HFFc6 (cell line): ENCODE data around the gene KDM1B. TPM values are rescaled to one million over a fixed set of nuclear protein-coding genes. Genes with fewer than 3 reads are reported as not detected.

Experiments
- DNase-seq: peaks from one replicate; pipeline ENCODE4 v3.0.0-alpha.2; 2018
- H3K27ac Mint-ChIP-seq: 2 replicates; pipeline ENCODE4 v1.8.0; 2020; ENCODE audit warnings: mild to moderate bottlenecking, mixed read lengths
- H3K27me3 Mint-ChIP-seq: 2 replicates; pipeline ENCODE4 v1.8.0; 2021; ENCODE audit warnings: mild to moderate bottlenecking, moderate library complexity, mixed read lengths; ENCODE audit not compliant: insufficient read depth
- H3K36me3 Mint-ChIP-seq: 2 replicates; pipeline ENCODE4 v1.8.0; 2021; ENCODE audit warnings: low read depth, mixed read lengths
- H3K4me1 Mint-ChIP-seq: 2 replicates; pipeline ENCODE4 v1.8.0; 2020; ENCODE audit warnings: low read depth, mixed read lengths
- H3K4me3 Mint-ChIP-seq: 2 replicates; pipeline ENCODE4 v1.8.0; 2020; ENCODE audit warnings: mild to moderate bottlenecking, moderate library complexity, mixed read lengths
- H3K9me3 Mint-ChIP-seq: 2 replicates; pipeline ENCODE4 v1.8.0; 2020; ENCODE audit warnings: mild to moderate bottlenecking, mixed read lengths
- total RNA-seq, 6 experiments: library from RNA; stranded (reverse); fragmentation: NEBNext Ultra II Directional; extraction: Animal tissue kit (Norgen Biotek cat#: 25700); gene quantifications; 2 replicates in 1 of 6; 3 replicates in 5 of 6; pipeline ENCODE4 v1.2.3, GENCODE V29; 2021
- TF ChIP-seq, protein P1 (sequence below): fragments of 200-600 bp; sonication (generic); IDR thresholded peaks from 2 replicates; pipeline ENCODE4 v1.5.0; 2021; ENCODE audit warnings: antibody characterized with exemption, mild to moderate bottlenecking

The KDM1B gene
- total RNA-seq, 6 experiments from 2014 or later = 17.4 to 20.9 (median 19.1) TPM

DNA sequence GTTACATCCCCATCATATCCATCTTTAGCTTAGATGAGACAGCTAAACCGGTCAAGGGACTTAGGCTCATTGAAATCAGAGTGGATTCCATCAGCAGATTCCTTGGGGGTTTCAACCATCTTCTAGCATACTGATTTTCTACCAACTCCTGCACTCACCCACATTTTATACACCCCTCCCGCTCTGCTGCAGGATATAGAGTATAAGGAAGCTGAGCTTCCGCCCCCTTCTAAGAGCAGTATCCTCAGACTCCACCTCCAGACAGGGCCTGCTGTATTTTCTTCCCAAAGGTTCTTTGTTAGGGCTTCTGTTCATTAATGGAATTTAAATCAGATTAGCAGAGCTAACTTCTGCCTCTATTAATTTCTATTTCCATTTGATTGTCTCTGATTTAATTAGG lies 22.9 kb upstream of the KDM1B start:
- H3K9me3 Mint-ChIP-seq = no peaks in the 10 kb centered on the region
- H3K4me3 Mint-ChIP-seq = no peak overlapping the region

GRCh38 chr6:18135171-18135570 lies 20.1 kb upstream of the KDM1B start:
- H3K9me3 Mint-ChIP-seq = no peaks in the 10 kb centered on the region
- H3K4me1 Mint-ChIP-seq = no peaks in the 10 kb centered on the region
- no peak overlapping the region for H3K4me3 Mint-ChIP-seq
- TF ChIP-seq, protein P1, sequence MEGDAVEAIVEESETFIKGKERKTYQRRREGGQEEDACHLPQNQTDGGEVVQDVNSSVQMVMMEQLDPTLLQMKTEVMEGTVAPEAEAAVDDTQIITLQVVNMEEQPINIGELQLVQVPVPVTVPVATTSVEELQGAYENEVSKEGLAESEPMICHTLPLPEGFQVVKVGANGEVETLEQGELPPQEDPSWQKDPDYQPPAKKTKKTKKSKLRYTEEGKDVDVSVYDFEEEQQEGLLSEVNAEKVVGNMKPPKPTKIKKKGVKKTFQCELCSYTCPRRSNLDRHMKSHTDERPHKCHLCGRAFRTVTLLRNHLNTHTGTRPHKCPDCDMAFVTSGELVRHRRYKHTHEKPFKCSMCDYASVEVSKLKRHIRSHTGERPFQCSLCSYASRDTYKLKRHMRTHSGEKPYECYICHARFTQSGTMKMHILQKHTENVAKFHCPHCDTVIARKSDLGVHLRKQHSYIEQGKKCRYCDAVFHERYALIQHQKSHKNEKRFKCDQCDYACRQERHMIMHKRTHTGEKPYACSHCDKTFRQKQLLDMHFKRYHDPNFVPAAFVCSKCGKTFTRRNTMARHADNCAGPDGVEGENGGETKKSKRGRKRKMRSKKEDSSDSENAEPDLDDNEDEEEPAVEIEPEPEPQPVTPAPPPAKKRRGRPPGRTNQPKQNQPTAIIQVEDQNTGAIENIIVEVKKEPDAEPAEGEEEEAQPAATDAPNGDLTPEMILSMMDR = no peak
- H3K27me3 Mint-ChIP-seq = no peaks in the 10 kb centered on the region; the same call in 1 of the 2 replicates
- peaks cover 43% of the 10 kb centered on the region for H3K36me3 Mint-ChIP-seq
- DNase-seq = no peak
- H3K27ac Mint-ChIP-seq = no peak overlapping the region

More for the DNA sequence above, 22.9 kb upstream of the KDM1B start:
- DNase-seq = no peak
- Mint-ChIP-seq H3K27ac (no peak overlapping the region), H3K36me3 (peaks cover 33% of the 10 kb centered on the region), H3K27me3 (0 out of 2 replicates have a peak, but pooled peaks cover 1% of the 10 kb centered on the region), H3K4me1 (no peaks in the 10 kb centered on the region)
- TF ChIP-seq, protein P1 = no peak

GRCh38 chr6:18136260-18136659 lies 19.0 kb upstream of the KDM1B start:
- H3K4me3 Mint-ChIP-seq = no peak overlapping the region
- TF ChIP-seq, protein P1 = no peak
- peaks cover 45% of the 10 kb centered on the region for H3K36me3 Mint-ChIP-seq
- H3K27ac Mint-ChIP-seq = no peak overlapping the region
- no peaks in the 10 kb centered on the region for H3K9me3 Mint-ChIP-seq
- H3K27me3 Mint-ChIP-seq = no peaks in the 10 kb centered on the region; the same call in 1 of the 2 replicates
- DNase-seq = no peak
- no peaks in the 10 kb centered on the region for H3K4me1 Mint-ChIP-seq

DNA sequence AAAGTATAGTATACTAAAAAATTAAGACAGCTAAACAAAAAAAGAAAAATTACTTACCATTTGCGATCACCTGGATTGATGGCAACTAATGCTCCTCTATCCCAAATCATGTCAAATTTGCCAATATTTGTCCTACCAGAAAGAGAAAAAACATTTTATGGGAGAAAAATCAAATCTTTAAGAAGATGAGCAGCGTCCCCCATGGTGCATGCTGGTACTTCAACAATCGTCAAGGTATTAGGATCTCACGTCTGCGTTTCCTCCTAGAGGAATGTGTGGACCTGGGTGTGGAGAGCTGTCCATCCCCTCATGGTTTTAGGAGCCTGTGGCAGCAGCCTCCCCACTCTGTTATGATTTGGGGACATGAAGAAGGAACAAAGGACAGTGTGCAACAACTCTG lies 16.3 kb upstream of the KDM1B start:
- peaks cover 47% of the 10 kb centered on the region for H3K36me3 Mint-ChIP-seq
- TF ChIP-seq, protein P1 = no peak
- H3K27ac Mint-ChIP-seq = no peak overlapping the region
- no peaks in the 10 kb centered on the region for H3K9me3 Mint-ChIP-seq
- no peak overlapping the region for H3K4me3 Mint-ChIP-seq
- no peaks in the 10 kb centered on the region; the same call in 1 of the 2 replicates for H3K27me3 Mint-ChIP-seq
- DNase-seq = no peak
- H3K4me1 Mint-ChIP-seq = peaks cover 10% of the 10 kb centered on the region

DNA sequence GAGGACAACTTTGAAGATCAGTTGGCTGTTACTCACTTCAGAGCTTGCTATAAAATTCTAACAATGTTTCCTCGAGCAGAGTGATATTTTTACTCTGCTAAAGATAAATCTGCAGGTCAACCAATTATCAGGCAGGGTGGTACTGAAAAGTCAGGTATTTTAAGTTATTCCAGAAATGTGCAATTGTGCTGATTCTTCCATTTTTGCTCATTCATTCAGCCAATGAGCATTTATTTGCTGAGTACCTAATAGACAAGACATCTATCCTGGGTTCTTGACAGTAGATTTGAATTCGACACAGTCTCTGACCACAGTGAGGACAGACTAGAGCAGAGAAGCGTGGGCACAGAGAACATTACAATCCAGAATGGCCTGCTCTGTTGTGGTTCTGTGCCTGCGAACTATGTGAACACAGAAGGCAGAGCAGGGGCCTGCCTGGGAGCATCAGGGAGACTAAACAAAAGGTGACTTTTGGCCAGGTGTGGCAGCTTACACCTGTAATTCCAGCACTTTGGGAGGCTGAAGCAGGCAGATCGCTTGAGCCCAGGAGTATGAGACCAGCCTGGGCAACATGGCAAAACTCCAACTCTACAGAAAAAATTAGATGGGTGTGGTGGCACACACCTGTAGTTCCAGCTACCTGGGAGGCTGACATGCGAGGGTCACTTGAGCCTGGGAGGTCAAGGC lies 15.1 kb upstream of the KDM1B start:
- no peak for DNase-seq
- Mint-ChIP-seq H3K4me1 (peaks cover 10% of the 10 kb centered on the region), H3K4me3 (no peak overlapping the region), H3K36me3 (peaks cover 36% of the 10 kb centered on the region), H3K27ac (no peak overlapping the region), H3K27me3 (no peaks in the 10 kb centered on the region; the same call in 1 of the 2 replicates), H3K9me3 (no peaks in the 10 kb centered on the region)
- TF ChIP-seq, protein P1 = no peak
